Tibial nerve (tissue), 4 donors: ENCODE data around the gene DHX8. TPM values are rescaled to one million over a fixed set of nuclear protein-coding genes. Genes with fewer than 3 reads are reported as not detected.
A peak's percentile ranks its signal among the peaks of the same experiment; 100 is the strongest.
"Not testable (repeated sequence)": the region's sequence is repeated elsewhere in the genome, so short reads cannot be mapped to it uniquely, and the experiment has no call there.

Experiments used
- DNase-seq, 2 donors: peaks; one replicate each; pipeline ENCODE4 v3.0.0-alpha.2; 2019; ENCODE audit warnings: low spot score in 2 of 2
- H3K27ac ChIP-seq, 4 donors: fragments of 200-600 bp; sonication (generic) in 3 of 4; one replicate each; pipeline ENCODE4 v1.5.1; 2017 to 2019; ENCODE audit warnings: mild to moderate bottlenecking in 1 of 4
- H3K27me3 ChIP-seq, 2 donors: fragments of 200-600 bp; sonication (generic) in 1 of 2; one replicate each; pipeline versions ENCODE4 v1.5.1 to v1.6.0; 2017 to 2019
- H3K36me3 ChIP-seq, 3 donors: fragments of 200-600 bp; sonication (generic); one replicate each; pipeline ENCODE4 v1.5.1; 2018 to 2019
- H3K4me1 ChIP-seq, 4 donors: fragments of 200-600 bp; sonication (generic) in 3 of 4; one replicate each; pipeline ENCODE4 v1.5.1; 2017 to 2019
- H3K4me3 ChIP-seq, 4 donors: fragments of 200-600 bp; sonication (generic) in 3 of 4; one replicate each; pipeline ENCODE4 v1.5.1; 2017 to 2019; ENCODE audit warnings: mild to moderate bottlenecking in 1 of 4, moderate library complexity in 1 of 4
- H3K9me3 ChIP-seq, 4 donors: fragments of 200-600 bp; sonication (generic) in 3 of 4; one replicate each; pipeline ENCODE4 v1.5.1; 2017 to 2019
- CTCF ChIP-seq, 5 experiments: fragments of 200-600 bp in 3 of 5; fragments of 450-650 bp in 2 of 5; sonication (generic) in 3 of 5; IDR thresholded peaks; one replicate each; pipeline ENCODE4 v1.5.1; 2016 to 2019; ENCODE audit warnings: antibody characterized with exemption in 5 of 5, mild to moderate bottlenecking in 3 of 5, moderate library complexity in 2 of 5
- EP300 ChIP-seq, 2 donors: sonication (generic); formaldehyde crosslinking; IDR thresholded peaks; one replicate each; pipeline ENCODE4 v1.6.1; 2017; ENCODE audit warnings: antibody characterized with exemption in 2 of 2, mild to moderate bottlenecking in 1 of 2
- POLR2A ChIP-seq, 2 donors: fragments of 450-650 bp; IDR thresholded peaks; one replicate each; pipeline ENCODE4 v1.6.1; 2017; ENCODE audit warnings: antibody characterized with exemption in 2 of 2, mild to moderate bottlenecking in 2 of 2, moderate library complexity in 2 of 2
- WGBS, 2 donors: methylation state at CpG; one replicate each; pipeline ENCODE4 v1.1.5; 2018; 5-methylcytosine and 5-hydroxymethylcytosine counted together
- total RNA-seq, 4 donors: library from RNA; depleted of rRNA; stranded (reverse); fragments of >200 nt; gene quantifications; one replicate each; pipeline ENCODE4 v1.1.0, GENCODE V29; 2016

Gene DHX8
- total RNA-seq, 4 donors from 2014 or later, result 35.2 to 57.9 (median 40.7) TPM

- peaks cover 4 to 45% (median 15%) of the 10 kb centered on the region in 4 donors for H3K4me1 ChIP-seq
- no peaks in the 10 kb centered on the region for H3K9me3 ChIP-seq
- WGBS, 2 donors, result 18 to 24% methylated on average over 7 of the region's 7 CpGs
- peak; percentile 23 to 60 for DNase-seq
- TF ChIP-seq CTCF (IDR thresholded peaks at IDR 0.05) (no peak), POLR2A (IDR thresholded peaks at IDR 0.05) (no peak), EP300 (IDR thresholded peaks at IDR 0.05) (peak in 1 of 2 donors; percentile 76)
- no peak overlapping the region for H3K4me3 ChIP-seq
- H3K36me3 ChIP-seq, result no peaks in the 10 kb centered on the region
- peak overlapping the region in 2 of 4 donors; percentile 55 to 82 for H3K27ac ChIP-seq
- H3K27me3 ChIP-seq, result no peaks in the 10 kb centered on the region
Observed at GRCh38 chr17:43456661-43457361, 27.0 kb upstream of the DHX8 start.

- Histone ChIP-seq H3K27ac (peak overlapping the region in 3 of 4 donors; percentile 26 to 82 (median 27)), H3K9me3 (no peaks in the 10 kb centered on the region), H3K4me3 (no peak overlapping the region), H3K36me3 (no peaks in the 10 kb centered on the region), H3K4me1 (peaks cover 4 to 45% (median 15%) of the 10 kb centered on the region in 4 donors), H3K27me3 (no peaks in the 10 kb centered on the region)
- TF ChIP-seq EP300 (IDR thresholded peaks at IDR 0.05) (no peak), POLR2A (IDR thresholded peaks at IDR 0.05) (no peak), CTCF (IDR thresholded peaks at IDR 0.05) (no peak)
- WGBS, 2 donors, result 29 to 49% methylated on average over 1 of the region's 1 CpG
- DNase-seq, result no peak
Observed at GRCh38 chr17:43457362-43457692, 26.4 kb upstream of the DHX8 start.

DNA sequence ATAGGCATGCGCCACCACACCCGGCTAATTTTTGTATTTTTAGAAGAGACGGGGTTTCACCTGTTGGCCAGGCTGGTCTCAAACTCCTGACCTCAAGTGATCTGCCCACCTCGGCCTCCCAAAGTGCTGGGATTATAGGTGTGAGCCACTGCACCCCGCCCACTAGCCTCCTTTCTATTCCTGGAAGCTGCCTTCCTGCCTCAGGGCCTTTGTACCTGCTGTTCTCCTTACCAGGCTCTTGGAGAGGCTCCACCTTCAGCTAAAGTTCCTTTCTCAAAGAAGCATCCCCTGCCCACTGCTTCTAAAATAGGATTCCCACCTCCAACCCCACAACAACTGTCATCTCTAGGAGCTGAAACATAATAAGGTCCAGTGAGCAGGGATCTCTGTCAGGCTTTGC lies 23.9 kb upstream of the DHX8 start:
- H3K4me3 ChIP-seq, result not testable (repeated sequence)

GRCh38 chr17:43461185-43461584 lies 22.6 kb upstream of the DHX8 start:
- Histone ChIP-seq H3K4me1 (peaks cover 4 to 24% (median 14%) of the 10 kb centered on the region in 4 donors), H3K4me3 (no peak overlapping the region), H3K27ac (no peak overlapping the region), H3K9me3 (no peaks in the 10 kb centered on the region), H3K36me3 (no peaks in the 10 kb centered on the region), H3K27me3 (no peaks in the 10 kb centered on the region)
- 91 to 94% methylated on average over 1 of the region's 1 CpG for WGBS, 2 donors
- no peak for DNase-seq
- TF ChIP-seq CTCF (IDR thresholded peaks at IDR 0.05) (no peak), EP300 (IDR thresholded peaks at IDR 0.05) (no peak), POLR2A (IDR thresholded peaks at IDR 0.05) (no peak)

More for the DNA sequence above, 23.9 kb upstream of the DHX8 start:
- not testable (repeated sequence) for H3K9me3 ChIP-seq, H3K27ac ChIP-seq, DNase-seq, H3K36me3 ChIP-seq, H3K27me3 ChIP-seq
- H3K4me1 ChIP-seq, result peaks cover 4 to 37% (median 15%) of the 10 kb centered on the region in 4 donors
- 94 to 96% methylated on average over 5 of the region's 5 CpGs for WGBS, 2 donors

GRCh38 chr17:43462569-43462968 lies 21.2 kb upstream of the DHX8 start:
- H3K4me3 ChIP-seq, H3K27me3 ChIP-seq, DNase-seq, H3K9me3 ChIP-seq, H3K36me3 ChIP-seq, H3K27ac ChIP-seq: not testable (repeated sequence)
- peaks cover 0 to 19% (median 4%) of the 10 kb centered on the region in 4 donors for H3K4me1 ChIP-seq
- 88 to 94% methylated on average over 3 to 4 of the region's 4 CpGs for WGBS, 2 donors

- H3K4me3 ChIP-seq, result no peak overlapping the region
- no peak for TF ChIP-seq EP300 (IDR thresholded peaks at IDR 0.05)
- no peak for TF ChIP-seq CTCF (IDR thresholded peaks at IDR 0.05)
- no peak for TF ChIP-seq POLR2A (IDR thresholded peaks at IDR 0.05)
- H3K4me1 ChIP-seq, result peaks cover 0 to 19% (median 8%) of the 10 kb centered on the region in 4 donors
- H3K27ac ChIP-seq, result no peak overlapping the region
- no peaks in the 10 kb centered on the region for H3K27me3 ChIP-seq
- 86 to 89% methylated on average over 4 of the region's 4 CpGs for WGBS, 2 donors
- no peak for DNase-seq
- no peaks in the 10 kb centered on the region for H3K9me3 ChIP-seq
- no peaks in the 10 kb centered on the region for H3K36me3 ChIP-seq
Observed at GRCh38 chr17:43463241-43463640, 20.5 kb upstream of the DHX8 start.
